ENCODE data around the gene SEL1L3.

- no peak for TF ChIP-seq POLR2AphosphoS5 (IDR thresholded peaks at IDR 0.05; ENCODE audit: insufficient read depth in 1 of 2, low read depth in 1 of 2)
- TF ChIP-seq, protein P1, sequence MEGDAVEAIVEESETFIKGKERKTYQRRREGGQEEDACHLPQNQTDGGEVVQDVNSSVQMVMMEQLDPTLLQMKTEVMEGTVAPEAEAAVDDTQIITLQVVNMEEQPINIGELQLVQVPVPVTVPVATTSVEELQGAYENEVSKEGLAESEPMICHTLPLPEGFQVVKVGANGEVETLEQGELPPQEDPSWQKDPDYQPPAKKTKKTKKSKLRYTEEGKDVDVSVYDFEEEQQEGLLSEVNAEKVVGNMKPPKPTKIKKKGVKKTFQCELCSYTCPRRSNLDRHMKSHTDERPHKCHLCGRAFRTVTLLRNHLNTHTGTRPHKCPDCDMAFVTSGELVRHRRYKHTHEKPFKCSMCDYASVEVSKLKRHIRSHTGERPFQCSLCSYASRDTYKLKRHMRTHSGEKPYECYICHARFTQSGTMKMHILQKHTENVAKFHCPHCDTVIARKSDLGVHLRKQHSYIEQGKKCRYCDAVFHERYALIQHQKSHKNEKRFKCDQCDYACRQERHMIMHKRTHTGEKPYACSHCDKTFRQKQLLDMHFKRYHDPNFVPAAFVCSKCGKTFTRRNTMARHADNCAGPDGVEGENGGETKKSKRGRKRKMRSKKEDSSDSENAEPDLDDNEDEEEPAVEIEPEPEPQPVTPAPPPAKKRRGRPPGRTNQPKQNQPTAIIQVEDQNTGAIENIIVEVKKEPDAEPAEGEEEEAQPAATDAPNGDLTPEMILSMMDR (IDR thresholded peaks at IDR 0.05): no peak
These were observed 139.4 kb downstream of the SEL1L3 start for GRCh38 chr4:25723409-25723808.
